Lower leg skin (tissue), 4 donors: ENCODE data around the gene INPP5F. TPM values are rescaled to one million over a fixed set of nuclear protein-coding genes. Genes with fewer than 3 reads are reported as not detected.
A peak's percentile ranks its signal among the peaks of the same experiment; 100 is the strongest.

Source experiments
- DNase-seq, 2 donors: peaks; one replicate each; pipeline ENCODE4 v3.0.0-alpha.2; 2019; ENCODE audit warnings: low spot score in 2 of 2
- H3K4me3 ChIP-seq: fragments of 200-600 bp; sonication (generic); 2 replicates; pipeline ENCODE4 v1.5.1; 2017; ENCODE audit warnings: mild to moderate bottlenecking, low read depth; ENCODE audit not compliant: poor library complexity, severe bottlenecking
- CTCF ChIP-seq, 3 donors: fragments of 450-650 bp; IDR thresholded peaks; one replicate each; pipeline ENCODE4 v1.5.1; 2016; ENCODE audit warnings: antibody characterized with exemption in 3 of 3, mild to moderate bottlenecking in 3 of 3, moderate library complexity in 2 of 3
- POLR2A ChIP-seq, 2 donors: fragments of 450-650 bp; IDR thresholded peaks; one replicate each; pipeline ENCODE4 v1.6.1; 2016 to 2017; ENCODE audit warnings: antibody characterized with exemption in 2 of 2, mild to moderate bottlenecking in 1 of 2, moderate library complexity in 1 of 2
- WGBS, 2 donors: methylation state at CpG; one replicate each; pipeline ENCODE4 v1.1.5; 2018; 5-methylcytosine and 5-hydroxymethylcytosine counted together
- intact Hi-C: fragments of 100-400 bp; cut with DNase I; formaldehyde crosslinking; loops from one replicate; pipeline ENCODE4 v1.15.0; 2023; ENCODE audit warnings: low total_unique reads
- total RNA-seq, 4 donors: library from RNA; depleted of rRNA; stranded (reverse); fragments of >200 nt; gene quantifications; one replicate each; pipeline ENCODE4 v1.1.0, GENCODE V29; 2016

INPP5F gene
- total RNA-seq, 4 donors from 2014 or later, result 13.8 to 17.1 (median 15.0) TPM

- intact Hi-C loops, result loop anchor here (5.0 kb wide), 1 partner anchor 1688 kb away; the partner anchor contains the start of gene RAB11FIP2
- DNase-seq, result no peak
- WGBS, 2 donors, result 75 to 77% methylated on average over 3 of the region's 3 CpGs
- TF ChIP-seq CTCF (IDR thresholded peaks at IDR 0.05) (no peak), POLR2A (IDR thresholded peaks at IDR 0.05) (no peak)
- no peak overlapping the region for H3K4me3 ChIP-seq
These were observed 9.6 kb downstream of the INPP5F start for GRCh38 chr10:119735451-119735850.

DNA sequence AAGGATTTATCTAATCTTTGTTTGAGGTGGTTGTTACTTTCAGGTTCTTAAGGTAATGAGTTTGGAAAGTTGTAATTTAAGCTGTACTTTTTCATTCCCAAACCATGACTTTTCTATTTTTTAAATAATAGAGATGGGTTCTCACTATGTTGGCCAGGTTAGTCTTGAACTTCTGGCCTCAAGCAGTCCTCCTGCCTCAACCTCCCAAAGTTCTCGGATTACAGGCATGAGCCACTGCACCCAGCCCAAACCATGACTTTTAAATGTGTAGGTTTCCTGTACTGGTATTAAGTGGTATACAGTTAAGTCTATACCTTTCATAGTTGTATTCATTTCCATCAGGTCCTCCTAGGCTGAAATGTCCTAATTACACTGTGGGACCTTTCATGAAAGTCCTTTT lies 10.4 kb downstream of the INPP5F start:
- DNase-seq, result no peak
- no peak overlapping the region for H3K4me3 ChIP-seq
- no peak for TF ChIP-seq POLR2A (IDR thresholded peaks at IDR 0.05)
- no peak for TF ChIP-seq CTCF (IDR thresholded peaks at IDR 0.05)
- intact Hi-C loops, result loop anchor here (5.0 kb wide), 1 partner anchor 1689 kb away; the partner anchor contains the start of gene RAB11FIP2
- 94 to 96% methylated on average over 1 of the region's 1 CpG for WGBS, 2 donors

- WGBS, 2 donors, result 86 to 93% methylated on average over 2 of the region's 2 CpGs
- TF ChIP-seq CTCF (IDR thresholded peaks at IDR 0.05) (no peak), POLR2A (IDR thresholded peaks at IDR 0.05) (no peak)
- no peak overlapping the region for H3K4me3 ChIP-seq
- no peak for DNase-seq
- intact Hi-C loops, result loop anchor here (5.0 kb wide), 1 partner anchor 1690 kb away; the partner anchor contains the start of gene RAB11FIP2
These were observed 11.3 kb downstream of the INPP5F start for GRCh38 chr10:119737039-119737663.

DNA sequence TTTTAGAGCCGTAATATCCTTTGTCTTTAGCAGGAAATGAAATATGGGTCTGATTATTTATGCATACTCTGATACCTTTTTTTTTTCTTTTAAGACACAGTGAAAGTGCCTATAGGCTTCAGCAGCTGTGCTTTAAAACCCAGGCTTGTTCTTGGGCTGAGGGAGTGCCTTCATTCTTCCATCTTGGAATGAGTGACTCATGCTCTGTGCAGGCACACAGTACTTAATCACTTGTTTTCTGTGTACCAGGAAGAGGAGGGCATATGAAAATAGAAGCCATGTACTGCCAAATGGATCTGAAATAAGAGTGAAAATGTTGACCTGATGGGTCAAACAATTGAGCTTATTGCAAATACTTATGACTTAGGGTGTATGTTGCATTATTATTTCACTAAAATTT lies 12.0 kb downstream of the INPP5F start:
- TF ChIP-seq CTCF (IDR thresholded peaks at IDR 0.05) (no peak), POLR2A (IDR thresholded peaks at IDR 0.05) (no peak)
- intact Hi-C loops, result loop anchor here (5.0 kb wide), 1 partner anchor 1691 kb away; the partner anchor contains the start of gene RAB11FIP2
- H3K4me3 ChIP-seq, result no peak overlapping the region
- DNase-seq, result peak in 1 of 2 donors; percentile 28
- 35 to 45% methylated on average over 1 of the region's 1 CpG for WGBS, 2 donors

DNA sequence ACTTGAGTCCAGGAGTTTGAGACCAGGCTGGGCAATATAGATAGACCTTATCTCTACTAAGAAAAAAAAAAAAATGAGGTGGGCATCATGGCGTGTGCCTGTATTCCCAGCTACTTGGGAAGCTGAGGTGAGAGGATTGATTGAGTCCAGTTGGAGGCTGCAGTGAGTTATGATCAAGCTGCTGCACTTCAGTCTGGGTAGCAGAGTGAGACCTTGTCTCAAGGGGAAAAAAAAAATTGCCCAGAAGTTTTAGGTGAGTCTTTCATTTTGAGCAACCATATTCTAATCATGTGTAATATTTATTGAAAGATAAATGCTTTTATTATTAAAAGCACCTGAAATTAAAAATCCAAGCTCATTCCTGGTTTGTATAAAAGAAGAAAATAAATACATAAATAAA lies 13.1 kb downstream of the INPP5F start:
- no peak for DNase-seq
- intact Hi-C loops, result loop anchor here (5.0 kb wide), 1 partner anchor 1692 kb away; the partner anchor contains the start of gene RAB11FIP2
- WGBS, 2 donors, result 92 to 96% methylated on average over 1 of the region's 1 CpG
- no peak overlapping the region for H3K4me3 ChIP-seq
- TF ChIP-seq CTCF (IDR thresholded peaks at IDR 0.05), result no peak
- no peak for TF ChIP-seq POLR2A (IDR thresholded peaks at IDR 0.05)
